K562 (cell line): ENCODE measurements around the gene HOXB4. TPM values are rescaled to one million over a fixed set of nuclear protein-coding genes. Genes with fewer than 3 reads are reported as not detected.

Experiments used
- BRCA1 ChIP-seq, 2 experiments: fragments of 450-650 bp in 1 of 2; sonication (generic) in 1 of 2; formaldehyde crosslinking in 1 of 2; IDR thresholded peaks; 2 replicates each; pipeline versions ENCODE4 v1.5.0 to v1.6.1; 2017 to 2020; ENCODE audit warnings: mild to moderate bottlenecking in 1 of 2, missing genetic modification reagents in 1 of 2
- EWSR1 ChIP-seq: fragments of 450-650 bp; IDR thresholded peaks from 2 replicates; pipeline ENCODE4 v1.6.1; 2018; ENCODE audit warnings: borderline replicate concordance, mild to moderate bottlenecking, low read depth, moderate library complexity; ENCODE audit not compliant: partially characterized antibody
- HMG20A ChIP-seq: fragments of 450-650 bp; formaldehyde crosslinking; conservative IDR thresholded peaks from 2 replicates; pipeline ENCODE4 v1.4.0; 2020; ENCODE audit warnings: mild to moderate bottlenecking, mixed read lengths
- MTF1 ChIP-seq: fragments of 250-450 bp; sonication (Bioruptor Pico); IDR thresholded peaks from 2 replicates; pipeline ENCODE4 v1.9.0; 2021; ENCODE audit warnings: moderate library complexity, mild to moderate bottlenecking, inconsistent platforms, borderline replicate concordance
- TSC22D4 ChIP-seq: fragments of 450-650 bp; IDR thresholded peaks from 2 replicates; pipeline ENCODE4 v1.6.1; 2016; ENCODE audit warnings: missing genetic modification characterization, missing biosample characterization, control low read depth
- ZNF239 ChIP-seq: fragments of 250-450 bp; sonication (Bioruptor Pico); IDR thresholded peaks from 2 replicates; pipeline ENCODE4 v1.4.0; 2020; ENCODE audit warnings: mild to moderate bottlenecking
- polyA plus RNA-seq, 8 experiments: library from polyadenylated mRNA; depleted of rRNA in 4 of 8; stranded (reverse) in 5 of 8; unstranded in 3 of 8; fragments of >200 nt; fragmentation: Nextera tagmentation in 2 of 8; fragmentation: Illumina TruSeq in 1 of 8; extraction: Ambion mirVana in 2 of 8; extraction: Trizol in 1 of 8; gene quantifications; 2 replicates each; pipeline versions ENCODE4 v1.2.1 to v1.2.3, GENCODE V29; 2011 to 2014; ENCODE audit warnings: inconsistent platforms in 1 of 8, missing spikeins in 1 of 8
- total RNA-seq, 7 experiments: library from RNA; depleted of rRNA in 6 of 7; stranded (reverse); fragments of >200 nt in 6 of 7; fragmentation: Illumina TruSeq in 2 of 7; extraction: Trizol in 2 of 7; gene quantifications; 2 replicates each; pipeline versions ENCODE4 v1.2.1 to v1.2.3, GENCODE V29; 2011 to 2021; ENCODE audit warnings: low replicate concordance in 1 of 7
- TF ChIP-seq, protein P1 (sequence below): fragments of 450-650 bp; IDR thresholded peaks from 2 replicates; pipeline ENCODE4 v1.6.1; 2016; ENCODE audit warnings: mild to moderate bottlenecking, moderate library complexity
- TF ChIP-seq, protein P2 (sequence below), 3 experiments: IDR thresholded peaks in 2 of 3; conservative IDR thresholded peaks in 1 of 3; 2 replicates each; pipeline ENCODE4 v1.5.1; 2011 to 2012; ENCODE audit warnings: low read length in 3 of 3, mild to moderate bottlenecking in 3 of 3, control low read depth in 2 of 3, improper control_type of control experiment in 1 of 3, inconsistent platforms in 1 of 3, low read depth in 1 of 3, mixed read lengths in 1 of 3, moderate library complexity in 1 of 3; ENCODE audit not compliant: insufficient read depth in 2 of 3
- TF ChIP-seq, protein P3 (sequence below): fragments of 250-450 bp; sonication (Bioruptor Pico); IDR thresholded peaks from 2 replicates; pipeline ENCODE4 v1.8.0; 2022; ENCODE audit warnings: moderate library complexity, mild to moderate bottlenecking, inconsistent platforms

Gene HOXB4
- total and polyA plus RNA-seq, 9 of the 15 experiments (the other 6 are each of a cell fraction or from before 2014, with no cell fraction given) = 1.6 to 34.9 (median 14.9) TPM

DNA sequence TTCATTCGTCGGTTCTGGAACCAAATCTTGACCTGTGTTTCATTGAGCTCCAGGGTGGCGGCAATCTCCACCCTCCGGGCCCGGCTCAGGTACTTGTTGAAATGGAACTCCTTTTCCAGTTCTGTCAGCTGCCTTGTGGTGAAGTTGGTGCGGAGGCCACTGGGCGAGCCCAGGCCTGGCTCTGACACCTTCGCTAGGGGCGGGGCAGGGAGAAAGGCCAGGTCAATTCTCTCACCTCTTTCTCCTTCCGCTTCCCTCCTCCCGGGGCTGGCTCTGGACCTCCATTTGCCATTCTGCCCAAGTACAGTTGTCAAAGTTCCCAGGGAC lies 48.5 kb downstream of the HOXB4 start (continued):
- TF ChIP-seq, protein P1, sequence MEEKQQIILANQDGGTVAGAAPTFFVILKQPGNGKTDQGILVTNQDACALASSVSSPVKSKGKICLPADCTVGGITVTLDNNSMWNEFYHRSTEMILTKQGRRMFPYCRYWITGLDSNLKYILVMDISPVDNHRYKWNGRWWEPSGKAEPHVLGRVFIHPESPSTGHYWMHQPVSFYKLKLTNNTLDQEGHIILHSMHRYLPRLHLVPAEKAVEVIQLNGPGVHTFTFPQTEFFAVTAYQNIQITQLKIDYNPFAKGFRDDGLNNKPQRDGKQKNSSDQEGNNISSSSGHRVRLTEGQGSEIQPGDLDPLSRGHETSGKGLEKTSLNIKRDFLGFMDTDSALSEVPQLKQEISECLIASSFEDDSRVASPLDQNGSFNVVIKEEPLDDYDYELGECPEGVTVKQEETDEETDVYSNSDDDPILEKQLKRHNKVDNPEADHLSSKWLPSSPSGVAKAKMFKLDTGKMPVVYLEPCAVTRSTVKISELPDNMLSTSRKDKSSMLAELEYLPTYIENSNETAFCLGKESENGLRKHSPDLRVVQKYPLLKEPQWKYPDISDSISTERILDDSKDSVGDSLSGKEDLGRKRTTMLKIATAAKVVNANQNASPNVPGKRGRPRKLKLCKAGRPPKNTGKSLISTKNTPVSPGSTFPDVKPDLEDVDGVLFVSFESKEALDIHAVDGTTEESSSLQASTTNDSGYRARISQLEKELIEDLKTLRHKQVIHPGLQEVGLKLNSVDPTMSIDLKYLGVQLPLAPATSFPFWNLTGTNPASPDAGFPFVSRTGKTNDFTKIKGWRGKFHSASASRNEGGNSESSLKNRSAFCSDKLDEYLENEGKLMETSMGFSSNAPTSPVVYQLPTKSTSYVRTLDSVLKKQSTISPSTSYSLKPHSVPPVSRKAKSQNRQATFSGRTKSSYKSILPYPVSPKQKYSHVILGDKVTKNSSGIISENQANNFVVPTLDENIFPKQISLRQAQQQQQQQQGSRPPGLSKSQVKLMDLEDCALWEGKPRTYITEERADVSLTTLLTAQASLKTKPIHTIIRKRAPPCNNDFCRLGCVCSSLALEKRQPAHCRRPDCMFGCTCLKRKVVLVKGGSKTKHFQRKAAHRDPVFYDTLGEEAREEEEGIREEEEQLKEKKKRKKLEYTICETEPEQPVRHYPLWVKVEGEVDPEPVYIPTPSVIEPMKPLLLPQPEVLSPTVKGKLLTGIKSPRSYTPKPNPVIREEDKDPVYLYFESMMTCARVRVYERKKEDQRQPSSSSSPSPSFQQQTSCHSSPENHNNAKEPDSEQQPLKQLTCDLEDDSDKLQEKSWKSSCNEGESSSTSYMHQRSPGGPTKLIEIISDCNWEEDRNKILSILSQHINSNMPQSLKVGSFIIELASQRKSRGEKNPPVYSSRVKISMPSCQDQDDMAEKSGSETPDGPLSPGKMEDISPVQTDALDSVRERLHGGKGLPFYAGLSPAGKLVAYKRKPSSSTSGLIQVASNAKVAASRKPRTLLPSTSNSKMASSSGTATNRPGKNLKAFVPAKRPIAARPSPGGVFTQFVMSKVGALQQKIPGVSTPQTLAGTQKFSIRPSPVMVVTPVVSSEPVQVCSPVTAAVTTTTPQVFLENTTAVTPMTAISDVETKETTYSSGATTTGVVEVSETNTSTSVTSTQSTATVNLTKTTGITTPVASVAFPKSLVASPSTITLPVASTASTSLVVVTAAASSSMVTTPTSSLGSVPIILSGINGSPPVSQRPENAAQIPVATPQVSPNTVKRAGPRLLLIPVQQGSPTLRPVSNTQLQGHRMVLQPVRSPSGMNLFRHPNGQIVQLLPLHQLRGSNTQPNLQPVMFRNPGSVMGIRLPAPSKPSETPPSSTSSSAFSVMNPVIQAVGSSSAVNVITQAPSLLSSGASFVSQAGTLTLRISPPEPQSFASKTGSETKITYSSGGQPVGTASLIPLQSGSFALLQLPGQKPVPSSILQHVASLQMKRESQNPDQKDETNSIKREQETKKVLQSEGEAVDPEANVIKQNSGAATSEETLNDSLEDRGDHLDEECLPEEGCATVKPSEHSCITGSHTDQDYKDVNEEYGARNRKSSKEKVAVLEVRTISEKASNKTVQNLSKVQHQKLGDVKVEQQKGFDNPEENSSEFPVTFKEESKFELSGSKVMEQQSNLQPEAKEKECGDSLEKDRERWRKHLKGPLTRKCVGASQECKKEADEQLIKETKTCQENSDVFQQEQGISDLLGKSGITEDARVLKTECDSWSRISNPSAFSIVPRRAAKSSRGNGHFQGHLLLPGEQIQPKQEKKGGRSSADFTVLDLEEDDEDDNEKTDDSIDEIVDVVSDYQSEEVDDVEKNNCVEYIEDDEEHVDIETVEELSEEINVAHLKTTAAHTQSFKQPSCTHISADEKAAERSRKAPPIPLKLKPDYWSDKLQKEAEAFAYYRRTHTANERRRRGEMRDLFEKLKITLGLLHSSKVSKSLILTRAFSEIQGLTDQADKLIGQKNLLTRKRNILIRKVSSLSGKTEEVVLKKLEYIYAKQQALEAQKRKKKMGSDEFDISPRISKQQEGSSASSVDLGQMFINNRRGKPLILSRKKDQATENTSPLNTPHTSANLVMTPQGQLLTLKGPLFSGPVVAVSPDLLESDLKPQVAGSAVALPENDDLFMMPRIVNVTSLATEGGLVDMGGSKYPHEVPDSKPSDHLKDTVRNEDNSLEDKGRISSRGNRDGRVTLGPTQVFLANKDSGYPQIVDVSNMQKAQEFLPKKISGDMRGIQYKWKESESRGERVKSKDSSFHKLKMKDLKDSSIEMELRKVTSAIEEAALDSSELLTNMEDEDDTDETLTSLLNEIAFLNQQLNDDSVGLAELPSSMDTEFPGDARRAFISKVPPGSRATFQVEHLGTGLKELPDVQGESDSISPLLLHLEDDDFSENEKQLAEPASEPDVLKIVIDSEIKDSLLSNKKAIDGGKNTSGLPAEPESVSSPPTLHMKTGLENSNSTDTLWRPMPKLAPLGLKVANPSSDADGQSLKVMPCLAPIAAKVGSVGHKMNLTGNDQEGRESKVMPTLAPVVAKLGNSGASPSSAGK = no peak
- no peak for TF ChIP-seq MTF1 (CRISPR knock-in tag)
- TF ChIP-seq EWSR1 = no peak
- TF ChIP-seq, protein P2, sequence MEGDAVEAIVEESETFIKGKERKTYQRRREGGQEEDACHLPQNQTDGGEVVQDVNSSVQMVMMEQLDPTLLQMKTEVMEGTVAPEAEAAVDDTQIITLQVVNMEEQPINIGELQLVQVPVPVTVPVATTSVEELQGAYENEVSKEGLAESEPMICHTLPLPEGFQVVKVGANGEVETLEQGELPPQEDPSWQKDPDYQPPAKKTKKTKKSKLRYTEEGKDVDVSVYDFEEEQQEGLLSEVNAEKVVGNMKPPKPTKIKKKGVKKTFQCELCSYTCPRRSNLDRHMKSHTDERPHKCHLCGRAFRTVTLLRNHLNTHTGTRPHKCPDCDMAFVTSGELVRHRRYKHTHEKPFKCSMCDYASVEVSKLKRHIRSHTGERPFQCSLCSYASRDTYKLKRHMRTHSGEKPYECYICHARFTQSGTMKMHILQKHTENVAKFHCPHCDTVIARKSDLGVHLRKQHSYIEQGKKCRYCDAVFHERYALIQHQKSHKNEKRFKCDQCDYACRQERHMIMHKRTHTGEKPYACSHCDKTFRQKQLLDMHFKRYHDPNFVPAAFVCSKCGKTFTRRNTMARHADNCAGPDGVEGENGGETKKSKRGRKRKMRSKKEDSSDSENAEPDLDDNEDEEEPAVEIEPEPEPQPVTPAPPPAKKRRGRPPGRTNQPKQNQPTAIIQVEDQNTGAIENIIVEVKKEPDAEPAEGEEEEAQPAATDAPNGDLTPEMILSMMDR (IDR thresholded peaks at IDR 0.05 in 2 of 3, conservative IDR thresholded peaks at IDR 0.05 in 1 of 3; ENCODE audit: insufficient read depth in 2 of 3, low read depth in 1 of 3, low read length in 3 of 3) = no peak
- TF ChIP-seq BRCA1 (IDR thresholded peaks at IDR 0.05) = no peak
- TF ChIP-seq BRCA1 (CRISPR knock-in tag; IDR thresholded peaks at IDR 0.05) = no peak
- TF ChIP-seq TSC22D4 (tag) = no peak
- TF ChIP-seq, protein P3, sequence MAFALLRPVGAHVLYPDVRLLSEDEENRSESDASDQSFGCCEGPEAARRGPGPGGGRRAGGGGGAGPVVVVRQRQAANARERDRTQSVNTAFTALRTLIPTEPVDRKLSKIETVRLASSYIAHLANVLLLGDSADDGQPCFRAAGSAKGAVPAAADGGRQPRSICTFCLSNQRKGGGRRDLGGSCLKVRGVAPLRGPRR = no peak
- TF ChIP-seq HMG20A (CRISPR knock-in tag) = no peak
- no peak for TF ChIP-seq ZNF239
- TF ChIP-seq, all 486 proteins: peak for 0
